ENCODE measurements around the gene NLRP11. TPM values are rescaled to one million over a fixed set of nuclear protein-coding genes. Genes with fewer than 3 reads are reported as not detected.
"Not testable (repeated sequence)": the region's sequence is repeated elsewhere in the genome, so short reads cannot be mapped to it uniquely, and the experiment has no call there.

The NLRP11 gene
- total RNA-seq, 2 donors from 2014 or later: not detected

DNA sequence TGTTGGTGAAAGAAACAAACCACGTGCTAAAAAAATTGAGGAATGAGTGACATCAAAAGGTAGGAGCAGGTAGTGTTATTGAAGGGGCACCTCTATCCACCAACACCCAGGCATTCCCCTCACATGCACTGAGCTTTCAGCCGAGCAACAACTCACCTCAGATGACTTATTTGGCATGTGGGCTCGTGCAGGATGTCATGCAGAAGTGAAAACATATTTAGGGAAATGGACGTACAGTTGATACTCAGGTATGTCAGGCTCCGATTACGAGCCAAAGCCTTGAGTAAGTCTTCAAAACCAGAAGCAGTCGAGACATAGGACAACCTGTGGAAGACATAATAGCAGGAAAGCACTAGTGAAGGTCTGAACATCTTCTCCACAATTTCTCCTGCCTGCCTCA is 30.4 kb downstream of the NLRP11 start:
- intact Hi-C loops (cut with DNase I): no loop called here
- DNase-seq (ENCODE audit: low spot score): no peak

DNA sequence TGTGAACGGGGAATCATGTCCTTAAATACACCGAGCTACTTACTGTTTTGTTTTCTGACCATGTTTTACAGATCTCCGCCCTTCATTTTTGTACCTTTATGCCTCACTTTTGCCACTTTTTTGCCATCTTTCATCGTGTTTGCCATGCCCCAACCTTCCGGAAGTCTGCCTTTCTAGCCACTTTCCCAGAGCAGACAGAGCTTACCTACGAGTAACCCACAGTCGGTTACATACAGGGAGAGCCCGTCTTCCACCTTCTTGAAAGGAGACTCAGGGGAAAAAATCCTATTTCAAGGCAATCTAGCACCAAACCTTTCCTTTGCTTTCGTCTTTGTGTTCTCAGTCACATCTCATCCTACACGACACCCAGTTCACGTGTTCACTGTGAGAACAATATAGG is 36.8 kb downstream of the NLRP11 start:
- intact Hi-C loops (cut with DNase I): loop anchor here in 1 of 2 donors (5.0 kb wide), 1 partner anchor 1983 kb away; no protein-coding TSS in a partner anchor
- no peak for DNase-seq (ENCODE audit: low spot score)

DNA sequence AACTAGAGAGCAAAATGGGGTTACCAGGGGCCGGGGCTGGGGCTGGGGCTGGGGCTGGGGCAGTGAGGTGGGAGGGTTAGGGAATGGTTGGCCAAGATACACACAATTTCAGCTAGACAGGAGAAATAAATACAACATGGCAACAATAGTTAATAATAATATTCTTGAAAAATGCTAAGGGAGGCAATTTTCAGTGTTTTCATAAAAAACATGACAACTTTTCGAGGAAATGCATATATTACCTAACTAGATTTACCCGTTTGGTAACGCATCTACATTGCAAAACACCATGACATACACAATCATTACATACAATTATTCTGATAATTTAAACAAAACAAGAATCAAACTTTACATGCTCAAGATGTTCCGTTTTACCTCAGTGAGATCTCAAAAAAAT is 50.7 kb downstream of the NLRP11 start:
- intact Hi-C loops (cut with DNase I): no loop called here
- DNase-seq (ENCODE audit: low spot score): no peak

DNA sequence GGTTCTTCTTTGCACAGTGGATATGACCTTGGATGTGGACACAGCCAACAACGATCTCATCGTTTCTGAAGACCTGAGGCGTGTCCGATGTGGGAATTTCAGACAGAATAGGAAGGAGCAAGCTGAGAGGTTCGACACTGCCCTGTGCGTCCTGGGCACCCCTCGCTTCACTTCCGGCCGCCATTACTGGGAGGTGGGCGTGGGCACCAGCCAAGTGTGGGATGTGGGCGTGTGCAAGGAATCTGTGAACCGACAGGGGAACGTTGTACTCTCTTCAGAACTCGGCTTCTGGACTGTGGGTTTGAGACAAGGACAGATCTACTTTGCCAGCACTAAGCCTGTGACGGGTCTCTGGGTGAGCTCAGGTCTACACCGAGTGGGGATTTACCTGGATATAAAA is 53.5 kb downstream of the NLRP11 start:
- no peak for DNase-seq (ENCODE audit: low spot score)
- intact Hi-C loops (cut with DNase I): no loop called here

DNA sequence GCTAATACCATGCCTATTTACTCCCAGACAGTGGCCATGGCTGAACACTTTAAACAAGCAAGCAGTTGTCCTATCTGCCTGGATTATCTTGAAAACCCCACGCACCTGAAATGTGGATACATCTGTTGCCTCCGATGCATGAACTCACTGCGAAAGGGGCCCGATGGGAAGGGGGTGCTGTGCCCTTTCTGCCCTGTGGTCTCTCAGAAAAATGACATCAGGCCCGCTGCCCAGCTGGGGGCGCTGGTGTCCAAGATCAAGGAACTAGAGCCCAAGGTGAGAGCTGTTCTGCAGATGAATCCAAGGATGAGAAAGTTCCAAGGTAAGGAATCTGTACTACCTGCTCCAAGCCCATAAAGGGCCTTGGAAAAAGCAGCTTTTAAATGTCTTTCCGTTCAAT is 54.3 kb downstream of the NLRP11 start:
- intact Hi-C loops (cut with DNase I): no loop called here

GRCh38 chr19:55769632-55770031 is 62.2 kb downstream of the NLRP11 start:
- DNase-seq (ENCODE audit: low spot score); intact Hi-C loops (cut with DNase I): not testable (repeated sequence)

More for the DNA sequence above, 54.3 kb downstream of the NLRP11 start:
- no peak for DNase-seq (ENCODE audit: low spot score)

DNA sequence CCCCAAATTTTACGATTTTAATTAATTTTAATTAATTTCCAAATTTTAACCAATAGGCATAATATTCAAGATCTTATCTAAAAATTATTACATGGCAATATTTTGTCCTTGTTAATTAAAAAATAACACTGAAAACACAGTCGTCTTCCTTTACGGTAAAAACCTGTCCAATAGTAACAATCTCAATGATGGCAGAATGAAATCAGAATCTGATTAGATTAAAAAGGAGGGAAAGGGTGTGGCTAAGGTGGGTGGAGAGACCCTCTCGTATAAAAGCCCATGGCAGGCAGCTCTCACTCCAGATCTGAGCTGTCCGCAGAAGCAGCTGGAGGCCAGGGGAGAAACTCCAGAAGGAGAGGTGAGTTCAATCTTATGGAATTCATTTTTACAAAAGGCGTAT is 63.0 kb downstream of the NLRP11 start, which contains the start of gene RFPL4AL1:
Gene RFPL4AL1, plus strand, starts transcription at position 301 of the 400 bp plus-strand sequence. CDS start 2,687 bp downstream, outside the sequence.
- intact Hi-C loops (cut with DNase I); DNase-seq (ENCODE audit: low spot score): not testable (repeated sequence)

DNA sequence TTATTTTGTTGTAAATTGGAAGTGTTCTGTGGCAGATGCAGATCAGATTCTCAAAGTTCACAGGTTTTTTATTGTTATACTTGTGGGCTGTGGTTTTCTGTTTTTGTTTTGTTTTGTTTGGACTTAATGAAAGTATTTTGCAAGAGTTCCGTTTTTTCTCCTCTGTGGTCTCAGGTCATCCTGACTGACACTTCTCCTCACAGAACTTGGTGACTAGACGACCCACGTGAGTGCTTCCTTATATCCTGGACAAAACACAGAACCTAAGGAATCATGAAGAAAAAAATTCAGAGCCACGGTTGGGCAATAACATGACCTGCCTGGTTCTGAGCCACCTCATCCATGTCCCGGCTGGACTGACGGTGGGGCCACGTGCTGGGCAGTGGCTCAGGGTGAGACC is 65.3 kb downstream of the NLRP11 start:
- intact Hi-C loops (cut with DNase I): no loop called here
- DNase-seq (ENCODE audit: low spot score): no peak

DNA sequence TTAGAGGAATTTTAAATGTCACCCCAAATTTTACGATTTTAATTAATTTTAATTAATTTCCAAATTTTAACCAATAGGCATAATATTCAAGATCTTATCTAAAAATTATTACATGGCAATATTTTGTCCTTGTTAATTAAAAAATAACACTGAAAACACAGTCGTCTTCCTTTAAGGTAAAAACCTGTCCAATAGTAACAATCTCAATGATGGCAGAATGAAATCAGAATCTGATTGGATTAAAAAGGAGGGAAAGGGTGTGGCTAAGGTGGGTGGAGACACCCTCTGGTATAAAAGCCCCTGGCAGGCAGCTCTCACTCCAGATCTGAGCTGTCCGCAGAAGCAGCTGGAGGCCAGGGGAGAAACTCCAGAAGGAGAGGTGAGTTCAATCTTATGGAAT is 73.0 kb downstream of the NLRP11 start, which contains the start of gene RFPL4A:
Gene RFPL4A, plus strand, starts transcription at position 301 of the 400 bp plus-strand sequence. CDS start 2,704 bp downstream, outside the sequence.
- DNase-seq (ENCODE audit: low spot score); intact Hi-C loops (cut with DNase I): not testable (repeated sequence)

GRCh38 chr19:55756808-55757207 is 75.0 kb downstream of the NLRP11 start:
- intact Hi-C loops (cut with DNase I): not testable (repeated sequence)

DNA sequence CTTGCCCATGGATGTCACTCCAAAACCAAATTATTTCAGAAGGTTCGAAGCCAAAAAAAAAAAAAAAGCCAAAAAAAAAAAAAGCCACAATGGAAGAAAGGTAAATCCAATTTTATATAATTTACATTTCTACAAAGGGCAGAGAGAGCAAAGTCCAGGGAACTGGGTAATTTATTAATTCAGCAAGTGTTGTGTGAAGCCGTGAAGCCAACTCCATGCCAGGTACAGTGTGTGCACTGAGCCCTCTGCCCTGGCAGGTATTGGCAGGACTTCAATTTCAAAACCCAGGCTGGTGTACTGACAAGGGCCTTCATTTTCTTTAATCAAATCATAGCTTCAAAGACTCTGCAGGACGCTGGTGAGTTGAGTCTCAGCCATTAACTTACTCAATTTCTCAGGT is 78.4 kb downstream of the NLRP11 start:
- DNase-seq (ENCODE audit: low spot score): no peak
- intact Hi-C loops (cut with DNase I): no loop called here

More at GRCh38 chr19:55756808-55757207, 75.0 kb downstream of the NLRP11 start:
- DNase-seq (ENCODE audit: low spot score): not testable (repeated sequence)

GRCh38 chr19:55750715-55751114 is 81.1 kb downstream of the NLRP11 start:
- intact Hi-C loops (cut with DNase I): no loop called here

GRCh38 chr19:55738302-55738701 is 93.5 kb downstream of the NLRP11 start, which contains the start of gene NLRP9:
Gene NLRP9, minus strand, starts transcription at chr19:55738402. Its CDS starts 28 bp downstream, at chr19:55738374.
- intact Hi-C loops (cut with DNase I): no loop called here
- no peak for DNase-seq (ENCODE audit: low spot score)

More at GRCh38 chr19:55750715-55751114, 81.1 kb downstream of the NLRP11 start:
- DNase-seq (ENCODE audit: low spot score): no peak

Other genes with a start within 250 kb of the NLRP11 start
- gene FIZ1, start 232.5 kb downstream of the NLRP11 start, total RNA-seq: 1 to 10 TPM; 7.8 to 9.7 TPM
- 10 to 100 TPM; 10.6 to 11.1 TPM for gene ZNF524, start 231.7 kb downstream of the NLRP11 start, total RNA-seq
- 10 to 100 TPM; 10.1 to 12.6 TPM for gene ZNF865, start 226.4 kb downstream of the NLRP11 start, total RNA-seq
- gene ZNF784, start 207.4 kb downstream of the NLRP11 start, total RNA-seq: 1 to 10 TPM; 3.6 to 4.3 TPM
- gene ZNF580, start 191.0 kb downstream of the NLRP11 start, total RNA-seq: 10 to 100 TPM; 32.0 to 36.7 TPM
- 10 to 100 TPM in 1 of 2 donors, 1 to 10 TPM in 1; 8.0 to 12.0 TPM for gene ZNF581, start 188.3 kb downstream of the NLRP11 start, total RNA-seq
- 10 to 100 TPM in 1 of 2 donors, 1 to 10 TPM in 1; 8.6 to 13.6 TPM for gene CCDC106, start 183.8 kb downstream of the NLRP11 start, total RNA-seq
- gene U2AF2, start 177.0 kb downstream of the NLRP11 start, total RNA-seq: 10 to 100 TPM; 89.3 to 91.7 TPM
- gene EPN1, start 156.8 kb downstream of the NLRP11 start, total RNA-seq: 10 to 100 TPM; 75.5 to 76.4 TPM
- not detected for gene NLRP9, start 93.6 kb downstream of the NLRP11 start, total RNA-seq
- not detected for gene RFPL4A, start 72.9 kb downstream of the NLRP11 start, total RNA-seq
- not detected for gene RFPL4AL1, start 62.9 kb downstream of the NLRP11 start, total RNA-seq
- gene NLRP4, start 4.5 kb upstream of the NLRP11 start, total RNA-seq: not detected
- not detected for gene NLRP13, start 100.3 kb upstream of the NLRP11 start, total RNA-seq
- not detected for gene NLRP8, start 115.8 kb upstream of the NLRP11 start, total RNA-seq
- gene NLRP5, start 154.8 kb upstream of the NLRP11 start, total RNA-seq: not detected

All from posterior vena cava (tissue), 2 donors.